Stimulated activated CD8-positive, alpha-beta memory T cell treated with anti-CD3 and anti-CD28 coated beads, Interleukin-12 subunit alpha, Interleukin-12 subunit beta, amount 100 ng/mL, for 1 hour (primary cell): ENCODE measurements around the gene CC2D2A.

Experiments used
- DNase-seq: peaks from one replicate; pipeline ENCODE4 v3.0.0-alpha.2; 2020; ENCODE audit warnings: low read depth

CC2D2A gene

GRCh38 chr4:15469402-15470127 is at the start of gene CC2D2A:
TSS of gene CC2D2A (plus strand) at chr4:15469882. CDS start at chr4:15475933, 6,051 bp downstream.
- DNase-seq = no peak

GRCh38 chr4:15420642-15421041 is 49.0 kb upstream of the CC2D2A start:
- no peak for DNase-seq

- DNase-seq = no peak
Measured at GRCh38 chr4:15423285-15423711, 46.4 kb upstream of the CC2D2A start.

GRCh38 chr4:15425520-15425919 is 44.2 kb upstream of the CC2D2A start:
- DNase-seq = no peak

- no peak for DNase-seq
Measured at GRCh38 chr4:15427161-15427560, 42.5 kb upstream of the CC2D2A start.

GRCh38 chr4:15427701-15428100 is 42.0 kb upstream of the CC2D2A start, which contains the start of gene C1QTNF7:
TSS of gene C1QTNF7 (plus strand) at chr4:15428033. CDS start at chr4:15435744, 7,711 bp downstream.
- DNase-seq = no peak

- DNase-seq = no peak
Measured at GRCh38 chr4:15428611-15429010, 41.1 kb upstream of the CC2D2A start.

GRCh38 chr4:15434091-15434490 is 35.6 kb upstream of the CC2D2A start:
- no peak for DNase-seq

- no peak for DNase-seq
Measured at GRCh38 chr4:15434676-15435075, 35.0 kb upstream of the CC2D2A start.

GRCh38 chr4:15436513-15436912 is 33.2 kb upstream of the CC2D2A start:
- no peak for DNase-seq

- no peak for DNase-seq
Measured at GRCh38 chr4:15438939-15439524, 30.6 kb upstream of the CC2D2A start.

- no peak for DNase-seq
Measured at GRCh38 chr4:15443371-15444160, 26.1 kb upstream of the CC2D2A start.

- no peak for DNase-seq
Measured at GRCh38 chr4:15444276-15444675, 25.4 kb upstream of the CC2D2A start.

- no peak for DNase-seq
Measured at GRCh38 chr4:15444879-15445547, 24.7 kb upstream of the CC2D2A start.

- DNase-seq = no peak
Measured at GRCh38 chr4:15451181-15451865, 18.4 kb upstream of the CC2D2A start.

- no peak for DNase-seq
Measured at GRCh38 chr4:15451866-15452765, 17.6 kb upstream of the CC2D2A start.

- no peak for DNase-seq
Measured at GRCh38 chr4:15455290-15455689, 14.4 kb upstream of the CC2D2A start.

- no peak for DNase-seq
Measured at GRCh38 chr4:15457406-15458201, 12.1 kb upstream of the CC2D2A start.

GRCh38 chr4:15458616-15459015 is 11.1 kb upstream of the CC2D2A start:
- DNase-seq = no peak

GRCh38 chr4:15459706-15460105 is 10.0 kb upstream of the CC2D2A start:
- DNase-seq = no peak
